Gastrocnemius medialis (tissue), 4 donors: ENCODE data around the gene AKAP8. TPM values are rescaled to one million over a fixed set of nuclear protein-coding genes. Genes with fewer than 3 reads are reported as not detected.
"Not testable (repeated sequence)": the region's sequence is repeated elsewhere in the genome, so short reads cannot be mapped to it uniquely, and the experiment has no call there.

Experiments
- ATAC-seq, 2 donors: fragments of 150-250 bp; one replicate each; pipeline ENCODE4 v1.9.1; 2016
- DNase-seq, 2 donors: peaks; one replicate each; pipeline ENCODE4 v3.0.0-alpha.2; 2019
- H3K27ac ChIP-seq, 4 donors: fragments of 200-600 bp; sonication (generic); 1 replicate in 1 of 4; 2 replicates in 3 of 4; pipeline ENCODE4 v1.5.1; 2016 to 2018; ENCODE audit warnings: mild to moderate bottlenecking in 2 of 4, moderate library complexity in 1 of 4
- H3K27me3 ChIP-seq, 3 donors: fragments of 200-600 bp; sonication (generic) in 2 of 3; 1 replicate in 1 of 3; 2 replicates in 2 of 3; pipeline versions ENCODE4 v1.5.1 to v1.6.0; 2016 to 2019; ENCODE audit warnings: mild to moderate bottlenecking in 1 of 3, moderate library complexity in 1 of 3
- H3K36me3 ChIP-seq, 2 donors: fragments of 200-600 bp; sonication (generic) in 1 of 2; one replicate each; pipeline ENCODE4 v1.5.1; 2017 to 2018
- H3K4me1 ChIP-seq, 2 donors: fragments of 200-600 bp; sonication (generic) in 1 of 2; one replicate each; pipeline ENCODE4 v1.5.1; 2016 to 2017; ENCODE audit warnings: mild to moderate bottlenecking in 2 of 2
- H3K4me3 ChIP-seq, 4 donors: fragments of 200-600 bp; sonication (generic) in 3 of 4; 1 replicate in 1 of 4; 2 replicates in 3 of 4; pipeline ENCODE4 v1.5.1; 2016 to 2019; ENCODE audit warnings: mild to moderate bottlenecking in 2 of 4
- H3K9me3 ChIP-seq, 3 donors: fragments of 200-600 bp; sonication (generic) in 2 of 3; 1 replicate in 1 of 3; 2 replicates in 2 of 3; pipeline ENCODE4 v1.5.1; 2016 to 2019
- POLR2A ChIP-seq, 2 donors: fragments of 450-650 bp; IDR thresholded peaks; one replicate each; pipeline ENCODE4 v1.6.1; 2017; ENCODE audit warnings: antibody characterized with exemption in 2 of 2, mild to moderate bottlenecking in 2 of 2, moderate library complexity in 2 of 2
- in situ Hi-C, 4 donors: fragments of 200-750 bp; cut with MboI; loops; one replicate each; pipeline versions ENCODE4 v1.15.0 to v1.8.0; 2017; ENCODE audit warnings: low sequenced_read_pairs in 4 of 4
- intact Hi-C: fragments of 100-400 bp; cut with DNase I; formaldehyde crosslinking; loops from one replicate; pipeline ENCODE4 v1.15.1; 2023; ENCODE audit warnings: low total_unique reads
- total RNA-seq, 4 donors: library from RNA; depleted of rRNA; stranded (reverse); fragments of >200 nt; gene quantifications; one replicate each; pipeline versions ENCODE4 v1.1.0 to v1.2.3, GENCODE V29; 2016
- TF ChIP-seq, protein P1 (sequence below), 5 experiments: fragments of 450-650 bp in 3 of 5; fragments of 200-600 bp in 2 of 5; sonication (generic) in 2 of 5; IDR thresholded peaks in 4 of 5; conservative IDR thresholded peaks in 1 of 5; 1 replicate in 4 of 5; 2 replicates in 1 of 5; pipeline ENCODE4 v1.5.1; 2016 to 2019; ENCODE audit warnings: antibody characterized with exemption in 5 of 5, mild to moderate bottlenecking in 3 of 5, moderate library complexity in 3 of 5

The AKAP8 gene
- total RNA-seq, 4 donors from 2014 or later, result 26.0 to 41.5 (median 27.5) TPM

DNA sequence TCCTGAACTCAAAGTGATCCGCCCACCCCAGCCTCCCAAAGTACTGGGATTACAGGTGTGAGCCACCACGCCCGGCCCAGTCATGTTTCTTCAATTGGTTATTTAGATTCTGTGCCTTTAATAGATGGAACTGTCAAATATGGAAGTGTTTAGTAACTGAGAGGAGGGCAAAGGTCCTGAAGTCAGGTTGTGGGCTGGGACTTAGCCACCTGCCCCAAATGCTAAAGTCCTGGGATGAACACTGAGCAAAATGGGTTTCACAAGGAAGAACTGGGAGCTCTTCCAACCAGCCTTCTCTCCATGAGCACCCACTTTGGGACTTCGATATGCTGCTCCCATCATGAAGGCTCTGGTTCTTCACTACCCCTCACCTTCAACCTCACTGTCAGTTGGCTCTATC, 21.7 kb downstream of the AKAP8 start:
- Histone ChIP-seq H3K36me3 (peaks cover 0 to 88% of the 10 kb centered on the region in 2 donors), H3K27me3 (no peaks in the 10 kb centered on the region), H3K4me1 (no peaks in the 10 kb centered on the region), H3K27ac (no peak overlapping the region), H3K4me3 (no peak overlapping the region), H3K9me3 (no peaks in the 10 kb centered on the region)
- no peak for TF ChIP-seq POLR2A (IDR thresholded peaks at IDR 0.05)
- TF ChIP-seq, protein P1, sequence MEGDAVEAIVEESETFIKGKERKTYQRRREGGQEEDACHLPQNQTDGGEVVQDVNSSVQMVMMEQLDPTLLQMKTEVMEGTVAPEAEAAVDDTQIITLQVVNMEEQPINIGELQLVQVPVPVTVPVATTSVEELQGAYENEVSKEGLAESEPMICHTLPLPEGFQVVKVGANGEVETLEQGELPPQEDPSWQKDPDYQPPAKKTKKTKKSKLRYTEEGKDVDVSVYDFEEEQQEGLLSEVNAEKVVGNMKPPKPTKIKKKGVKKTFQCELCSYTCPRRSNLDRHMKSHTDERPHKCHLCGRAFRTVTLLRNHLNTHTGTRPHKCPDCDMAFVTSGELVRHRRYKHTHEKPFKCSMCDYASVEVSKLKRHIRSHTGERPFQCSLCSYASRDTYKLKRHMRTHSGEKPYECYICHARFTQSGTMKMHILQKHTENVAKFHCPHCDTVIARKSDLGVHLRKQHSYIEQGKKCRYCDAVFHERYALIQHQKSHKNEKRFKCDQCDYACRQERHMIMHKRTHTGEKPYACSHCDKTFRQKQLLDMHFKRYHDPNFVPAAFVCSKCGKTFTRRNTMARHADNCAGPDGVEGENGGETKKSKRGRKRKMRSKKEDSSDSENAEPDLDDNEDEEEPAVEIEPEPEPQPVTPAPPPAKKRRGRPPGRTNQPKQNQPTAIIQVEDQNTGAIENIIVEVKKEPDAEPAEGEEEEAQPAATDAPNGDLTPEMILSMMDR (IDR thresholded peaks at IDR 0.05 in 4 of 5, conservative IDR thresholded peaks at IDR 0.05 in 1 of 5), result no peak
- in situ Hi-C loops (loop anchor here in 2 of 4 donors (25.0 kb wide), 2 partner anchors 96 to 204 kb away; no protein-coding TSS in a partner anchor), intact Hi-C loops (no loop called here)
- DNase-seq (no peak), ATAC-seq (no peak)

DNA sequence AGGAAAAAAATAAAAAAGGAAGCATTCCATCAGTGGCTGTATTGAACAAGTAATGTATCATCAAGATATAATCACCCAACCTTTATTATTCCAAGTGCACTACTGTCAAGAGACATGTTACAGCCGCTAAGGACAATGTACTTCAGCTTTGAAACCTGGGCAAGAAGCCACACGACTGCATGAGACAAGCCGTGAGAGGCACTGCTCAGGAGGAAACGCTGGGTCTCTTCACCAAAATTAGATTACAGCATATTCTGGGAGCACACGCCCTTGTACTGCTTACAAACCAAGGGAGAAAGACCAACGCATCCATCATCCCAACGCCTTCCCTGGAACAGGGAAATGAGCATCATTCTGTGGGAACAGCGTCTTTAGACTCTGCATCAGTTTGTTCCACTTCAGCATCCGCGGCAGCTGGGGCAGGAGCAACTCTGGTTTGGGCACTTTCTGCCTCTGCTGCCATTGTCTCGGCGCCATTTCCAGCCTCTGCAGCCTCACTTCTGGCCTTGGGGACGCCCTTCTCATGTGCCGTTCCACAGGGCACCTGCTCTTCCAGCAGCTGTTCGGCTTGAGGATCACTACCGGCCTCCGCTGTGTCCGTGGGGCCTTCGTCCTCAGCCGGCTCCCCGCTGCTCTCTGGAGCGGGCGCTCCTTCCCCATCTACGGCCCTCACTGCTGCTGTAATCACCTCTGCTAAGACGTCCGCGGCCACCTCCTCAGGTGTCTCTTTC, 24.9 kb downstream of the AKAP8 start:
- no peak for ATAC-seq
- Histone ChIP-seq H3K36me3 (peaks cover 0 to 65% of the 10 kb centered on the region in 2 donors), H3K27me3 (no peaks in the 10 kb centered on the region), H3K4me1 (peaks cover 0 to 9% of the 10 kb centered on the region in 2 donors), H3K9me3 (no peaks in the 10 kb centered on the region), H3K4me3 (no peak overlapping the region), H3K27ac (peak overlapping the region in 1 of 4 donors; percentile 13)
- intact Hi-C loops (no loop called here), in situ Hi-C loops (loop anchor here in 2 of 4 donors (25.0 kb wide), 2 partner anchors 92 to 208 kb away; no protein-coding TSS in a partner anchor)
- no peak for DNase-seq
- TF ChIP-seq POLR2A (IDR thresholded peaks at IDR 0.05), result no peak
- TF ChIP-seq, protein P1 (IDR thresholded peaks at IDR 0.05 in 4 of 5, conservative IDR thresholded peaks at IDR 0.05 in 1 of 5), result no peak

DNA sequence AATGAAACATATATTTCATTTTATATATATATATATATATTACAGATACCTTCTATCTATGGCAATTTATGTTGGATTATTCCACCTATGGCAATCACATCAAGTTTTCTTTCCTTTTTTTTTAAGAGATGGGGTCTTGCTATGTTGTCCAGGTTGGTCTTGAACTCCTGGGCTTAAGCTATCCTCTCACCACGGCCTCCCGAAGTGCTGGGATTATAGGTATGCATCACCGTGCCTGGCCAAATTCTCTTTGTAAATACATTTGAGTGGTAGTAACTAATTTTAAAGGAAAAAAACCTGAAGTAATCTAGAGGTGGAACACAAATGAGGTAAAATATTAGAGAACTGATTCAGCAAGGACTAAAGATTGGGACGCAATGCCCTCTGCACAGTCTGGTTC, 25.7 kb downstream of the AKAP8 start:
- no peak for ATAC-seq

DNA sequence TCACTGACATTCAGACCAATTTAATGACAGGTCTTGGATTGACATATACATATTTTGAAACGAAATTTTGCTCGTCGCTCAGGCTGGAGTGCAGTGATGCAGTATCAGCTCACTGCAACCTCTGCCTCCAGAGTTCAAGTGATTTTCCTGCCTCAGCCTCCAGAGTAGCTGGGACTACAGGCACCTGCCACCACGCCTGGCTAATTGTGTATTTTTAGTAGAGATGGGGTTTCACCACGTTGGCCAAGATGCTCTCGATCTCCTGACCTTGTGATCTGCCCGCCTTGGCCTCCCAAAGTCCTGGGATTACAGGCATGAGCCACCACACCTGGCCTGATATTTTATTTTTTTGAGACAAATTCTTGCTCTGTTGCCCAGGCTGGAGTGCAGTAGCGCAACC, 27.1 kb downstream of the AKAP8 start:
- H3K4me1 ChIP-seq, H3K4me3 ChIP-seq, H3K9me3 ChIP-seq, intact Hi-C loops, H3K27me3 ChIP-seq: not testable (repeated sequence)
- ATAC-seq (peak; percentile 64 to 76), DNase-seq (peak; percentile 43 to 76)
- in situ Hi-C loops, result loop anchor here in 2 of 4 donors (25.0 kb wide), 2 partner anchors 90 to 210 kb away; no protein-coding TSS in a partner anchor
- peaks cover 0 to 43% of the 10 kb centered on the region in 2 donors for H3K36me3 ChIP-seq
- peak overlapping the region; percentile 64 to 79 (median 72) for H3K27ac ChIP-seq

More for the DNA sequence above, 25.7 kb downstream of the AKAP8 start:
- Histone ChIP-seq H3K36me3 (peaks cover 0 to 57% of the 10 kb centered on the region in 2 donors), H3K4me1 (peaks cover 0 to 9% of the 10 kb centered on the region in 2 donors), H3K27me3 (no peaks in the 10 kb centered on the region), H3K4me3 (no peak overlapping the region), H3K9me3 (no peaks in the 10 kb centered on the region), H3K27ac (peak overlapping the region in 1 of 4 donors; percentile 79)
- intact Hi-C loops, result no loop called here
- TF ChIP-seq, protein P1 (IDR thresholded peaks at IDR 0.05 in 4 of 5, conservative IDR thresholded peaks at IDR 0.05 in 1 of 5), result no peak
- DNase-seq, result no peak
- in situ Hi-C loops, result loop anchor here in 2 of 4 donors (25.0 kb wide), 2 partner anchors 92 to 208 kb away; no protein-coding TSS in a partner anchor

DNA sequence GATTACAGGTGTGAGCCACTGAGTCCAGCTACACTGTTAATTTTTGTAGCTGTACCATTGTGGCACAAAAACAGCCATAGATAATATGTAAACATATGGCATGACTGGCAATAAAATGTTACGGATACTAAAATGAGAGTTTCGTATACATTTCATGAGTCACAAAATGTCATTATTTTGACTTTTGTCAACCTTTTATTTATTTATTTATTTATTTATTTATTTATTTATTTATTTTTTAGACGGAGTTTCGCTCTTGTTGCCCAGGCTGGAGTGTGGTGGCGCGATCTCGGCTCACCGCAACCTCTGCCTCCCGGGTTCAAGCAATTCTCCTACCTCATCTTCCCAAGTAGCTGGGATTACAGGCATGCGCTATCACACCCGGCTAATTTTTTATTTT, 38.3 kb downstream of the AKAP8 start:
- H3K27me3 ChIP-seq, H3K36me3 ChIP-seq, in situ Hi-C loops, ATAC-seq, intact Hi-C loops, H3K4me3 ChIP-seq, H3K9me3 ChIP-seq, DNase-seq, H3K27ac ChIP-seq: not testable (repeated sequence)
- H3K4me1 ChIP-seq, result peaks cover 8 to 11% of the 10 kb centered on the region in 2 donors
